ENCODE data around the gene TRPC1.

TRPC1 gene

DNA sequence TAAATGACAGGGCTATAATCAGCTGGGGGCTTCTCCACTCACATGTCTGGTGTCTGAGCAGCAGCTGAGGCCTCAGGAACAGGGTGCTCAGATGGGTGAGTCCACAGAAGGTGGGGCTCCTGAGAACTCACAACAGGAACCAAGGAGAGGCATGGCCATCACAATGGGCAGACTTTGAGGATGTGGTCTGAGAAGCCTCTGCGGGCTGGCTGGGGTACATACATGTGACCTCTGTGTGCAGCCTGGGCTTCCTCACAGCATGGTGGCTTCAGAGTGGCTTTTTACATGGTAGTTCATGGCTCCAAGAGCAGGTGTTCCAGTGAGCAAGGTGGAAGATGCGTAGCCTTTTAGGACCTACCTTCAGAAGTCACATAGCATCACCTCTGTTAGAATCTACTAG is 58.8 kb downstream of the TRPC1 start:
- no peak for DNase-seq (ENCODE audit: low read depth)
- H3K4me3 ChIP-seq (ENCODE audit: control insufficient read depth, low read depth, low read length): no peak overlapping the region
- TF ChIP-seq, protein P1, sequence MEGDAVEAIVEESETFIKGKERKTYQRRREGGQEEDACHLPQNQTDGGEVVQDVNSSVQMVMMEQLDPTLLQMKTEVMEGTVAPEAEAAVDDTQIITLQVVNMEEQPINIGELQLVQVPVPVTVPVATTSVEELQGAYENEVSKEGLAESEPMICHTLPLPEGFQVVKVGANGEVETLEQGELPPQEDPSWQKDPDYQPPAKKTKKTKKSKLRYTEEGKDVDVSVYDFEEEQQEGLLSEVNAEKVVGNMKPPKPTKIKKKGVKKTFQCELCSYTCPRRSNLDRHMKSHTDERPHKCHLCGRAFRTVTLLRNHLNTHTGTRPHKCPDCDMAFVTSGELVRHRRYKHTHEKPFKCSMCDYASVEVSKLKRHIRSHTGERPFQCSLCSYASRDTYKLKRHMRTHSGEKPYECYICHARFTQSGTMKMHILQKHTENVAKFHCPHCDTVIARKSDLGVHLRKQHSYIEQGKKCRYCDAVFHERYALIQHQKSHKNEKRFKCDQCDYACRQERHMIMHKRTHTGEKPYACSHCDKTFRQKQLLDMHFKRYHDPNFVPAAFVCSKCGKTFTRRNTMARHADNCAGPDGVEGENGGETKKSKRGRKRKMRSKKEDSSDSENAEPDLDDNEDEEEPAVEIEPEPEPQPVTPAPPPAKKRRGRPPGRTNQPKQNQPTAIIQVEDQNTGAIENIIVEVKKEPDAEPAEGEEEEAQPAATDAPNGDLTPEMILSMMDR (conservative IDR thresholded peaks at IDR 0.05; ENCODE audit: control insufficient read depth, insufficient read depth, low read depth, low read length): no peak

DNA sequence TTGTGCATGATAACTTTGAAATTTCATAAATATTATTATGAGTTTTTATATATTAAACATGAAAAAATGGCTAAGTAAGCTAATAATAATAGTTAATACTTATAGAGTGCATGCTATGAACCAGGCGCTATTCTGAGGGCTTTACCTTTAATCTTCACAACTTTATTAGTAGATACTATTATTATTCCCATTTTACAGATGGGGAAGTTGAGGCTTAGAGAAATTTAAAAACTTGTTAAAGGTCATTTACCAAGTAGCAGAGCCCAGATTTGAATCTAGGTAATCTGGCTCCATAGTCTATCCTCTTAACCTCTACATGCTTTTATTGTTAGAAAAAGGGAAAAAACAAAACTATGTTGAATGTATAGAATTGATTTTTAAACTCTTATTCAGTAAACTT is 60.4 kb downstream of the TRPC1 start:
- TF ChIP-seq, protein P1 (conservative IDR thresholded peaks at IDR 0.05; ENCODE audit: control insufficient read depth, insufficient read depth, low read depth, low read length): no peak
- no peak overlapping the region for H3K4me3 ChIP-seq (ENCODE audit: control insufficient read depth, low read depth, low read length)
- no peak for DNase-seq (ENCODE audit: low read depth)

DNA sequence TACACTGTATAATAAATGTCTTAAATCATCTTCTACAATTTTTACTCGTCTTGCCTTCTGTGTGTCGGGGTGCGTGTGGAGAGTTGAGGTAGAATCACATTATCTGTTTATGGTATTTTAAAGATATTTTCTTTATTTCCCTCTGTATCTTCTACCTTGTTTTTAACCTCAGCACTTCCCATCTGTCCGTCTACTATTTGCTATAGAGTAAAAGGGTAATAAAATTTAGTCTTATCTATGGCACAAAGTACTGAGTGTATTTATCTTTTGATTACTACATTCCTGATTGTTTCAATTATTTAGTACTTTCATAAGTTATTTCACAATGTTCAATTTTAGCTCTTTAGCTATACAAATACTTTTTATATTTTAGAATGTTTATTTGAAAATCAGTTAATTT is 62.2 kb downstream of the TRPC1 start:
- no peak overlapping the region for H3K4me3 ChIP-seq (ENCODE audit: control insufficient read depth, low read depth, low read length)
- TF ChIP-seq, protein P1 (conservative IDR thresholded peaks at IDR 0.05; ENCODE audit: control insufficient read depth, insufficient read depth, low read depth, low read length): no peak
- no peak for DNase-seq (ENCODE audit: low read depth)

DNA sequence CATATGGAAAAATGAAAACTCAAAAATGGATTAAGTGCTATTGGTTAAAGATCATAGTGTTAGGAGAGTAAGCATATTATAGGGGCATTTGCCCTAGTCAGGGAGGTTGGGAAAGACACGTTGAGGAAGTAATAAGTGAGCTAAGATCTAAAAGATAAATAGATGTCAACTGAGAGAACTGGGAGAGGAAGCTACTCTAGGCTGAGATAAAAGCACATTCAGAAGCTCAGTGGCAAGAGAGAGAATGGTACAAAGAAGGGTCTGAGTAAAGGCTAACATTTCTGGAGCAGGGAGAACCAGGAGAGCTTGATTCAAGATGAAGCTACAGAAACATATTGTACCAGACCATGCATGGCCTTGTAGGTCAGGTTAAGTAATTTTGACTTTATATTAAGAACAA is 63.9 kb downstream of the TRPC1 start:
- TF ChIP-seq, protein P1 (conservative IDR thresholded peaks at IDR 0.05; ENCODE audit: control insufficient read depth, insufficient read depth, low read depth, low read length): no peak
- DNase-seq (ENCODE audit: low read depth): no peak
- H3K4me3 ChIP-seq (ENCODE audit: control insufficient read depth, low read depth, low read length): no peak overlapping the region

DNA sequence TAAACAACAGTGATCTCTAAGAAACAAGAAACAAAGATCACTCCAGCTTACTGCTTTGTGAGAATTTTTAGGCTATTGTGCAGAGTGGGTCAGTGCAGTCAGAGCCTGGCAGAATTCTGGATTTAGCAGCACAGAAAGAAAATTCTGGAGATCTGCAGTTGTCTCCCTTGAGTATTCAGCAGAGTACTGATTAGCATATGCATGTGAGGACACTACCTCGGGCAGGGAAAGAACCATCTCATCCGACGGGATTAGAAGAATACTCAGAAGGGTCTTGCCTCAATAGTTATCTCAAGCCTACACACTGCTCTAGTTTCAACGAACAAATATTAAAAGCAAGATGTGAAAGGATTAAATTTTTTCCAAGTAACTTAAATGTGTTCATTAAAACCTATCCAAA is 70.7 kb downstream of the TRPC1 start:
- DNase-seq (ENCODE audit: low read depth): no peak
- TF ChIP-seq, protein P1 (conservative IDR thresholded peaks at IDR 0.05; ENCODE audit: control insufficient read depth, insufficient read depth, low read depth, low read length): no peak
- no peak overlapping the region for H3K4me3 ChIP-seq (ENCODE audit: control insufficient read depth, low read depth, low read length)

DNA sequence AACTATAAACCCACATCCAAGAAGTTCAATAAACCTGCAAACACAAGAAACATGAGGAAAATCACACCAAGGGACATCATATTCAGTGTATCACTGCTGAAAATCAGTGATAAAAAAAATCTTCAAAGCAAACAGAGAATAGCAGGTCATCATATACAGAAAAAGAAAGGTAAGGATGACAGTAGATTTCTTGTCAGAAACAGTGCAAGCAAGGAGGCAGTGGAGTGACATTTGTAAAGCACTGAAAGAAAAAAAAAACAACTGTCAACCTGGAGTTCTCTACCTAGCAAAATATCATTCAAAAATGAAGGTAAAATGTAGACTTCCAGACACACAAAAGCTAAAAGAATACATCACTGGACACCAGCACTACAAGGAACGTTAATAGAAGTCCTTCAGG is 71.5 kb downstream of the TRPC1 start:
- no peak for DNase-seq (ENCODE audit: low read depth)
- TF ChIP-seq, protein P1 (conservative IDR thresholded peaks at IDR 0.05; ENCODE audit: control insufficient read depth, insufficient read depth, low read depth, low read length): no peak
- H3K4me3 ChIP-seq (ENCODE audit: control insufficient read depth, low read depth, low read length): no peak overlapping the region

DNA sequence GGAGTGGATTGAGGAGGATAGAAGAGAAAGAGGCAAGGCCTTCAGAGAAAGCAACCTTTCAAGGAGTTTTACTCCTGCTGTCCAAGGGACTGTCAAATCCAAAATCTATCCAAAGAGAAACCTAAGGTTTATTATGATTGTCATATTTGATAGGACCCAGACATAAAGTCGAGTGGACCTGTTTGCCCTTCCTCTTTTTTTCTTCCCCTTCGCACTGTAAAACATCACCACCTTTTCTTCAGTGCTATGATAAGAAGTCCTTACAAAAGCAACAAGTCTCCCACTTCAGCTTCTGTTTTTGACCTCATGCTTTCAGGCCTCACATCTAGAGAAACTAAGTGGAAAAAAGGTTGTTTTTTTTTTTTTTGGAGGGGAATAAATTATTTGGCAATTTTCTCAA is 73.0 kb downstream of the TRPC1 start:
- no peak overlapping the region for H3K4me3 ChIP-seq (ENCODE audit: control insufficient read depth, low read depth, low read length)
- TF ChIP-seq, protein P1 (conservative IDR thresholded peaks at IDR 0.05; ENCODE audit: control insufficient read depth, insufficient read depth, low read depth, low read length): no peak
- no peak for DNase-seq (ENCODE audit: low read depth)
